Neural cell (in vitro differentiated cells): ENCODE results near the gene RNF169.

Experiments used
- CTCF ChIP-seq: fragments of 450-650 bp; IDR thresholded peaks from 2 replicates; pipeline ENCODE4 v1.5.1; 2014; ENCODE audit warnings: antibody characterized with exemption, mild to moderate bottlenecking, moderate library complexity; ENCODE audit not compliant: poor library complexity, severe bottlenecking
- EP300 ChIP-seq: fragments of 450-650 bp; conservative IDR thresholded peaks from 2 replicates; pipeline ENCODE4 v1.6.1; 2014; ENCODE audit warnings: antibody characterized with exemption, mild to moderate bottlenecking, moderate library complexity; ENCODE audit not compliant: poor library complexity, severe bottlenecking
- EZH2 ChIP-seq: fragments of 200-600, 300-800 bp; shearing (Covaris generic), sonication (generic); IDR thresholded peaks from 2 replicates; pipeline ENCODE4 v1.6.1; 2014; ENCODE audit warnings: antibody characterized with exemption, low read length, borderline replicate concordance, mild to moderate bottlenecking; ENCODE audit not compliant: insufficient read depth, poor library complexity, severe bottlenecking
- POLR2AphosphoS5 ChIP-seq: IDR thresholded peaks from 2 replicates; pipeline ENCODE4 v1.6.1; 2012
- TAF1 ChIP-seq: IDR thresholded peaks from 2 replicates; pipeline ENCODE4 v1.6.1; 2012; ENCODE audit warnings: low read depth

- TF ChIP-seq CTCF = no peak
- no peak for TF ChIP-seq POLR2AphosphoS5
- TF ChIP-seq TAF1 = no peak
- no peak for TF ChIP-seq EP300
- TF ChIP-seq EZH2 = no peak
Observed at GRCh38 chr11:74849525-74850391, 101.1 kb downstream of the RNF169 start.
